ENCODE results near the gene FNDC5.

FNDC5 gene

GRCh38 chr1:32897082-32898049, 26.7 kb upstream of the FNDC5 start:
- no peak for DNase-seq

GRCh38 chr1:32896451-32896850, 25.7 kb upstream of the FNDC5 start:
- no peak for DNase-seq

GRCh38 chr1:32895325-32896215, 24.9 kb upstream of the FNDC5 start:
- no peak for DNase-seq

- DNase-seq, result no peak
These were observed 24.0 kb upstream of the FNDC5 start for GRCh38 chr1:32894681-32895080.

- DNase-seq, result no peak
These were observed 23.4 kb upstream of the FNDC5 start for GRCh38 chr1:32894019-32894600.

- peak; percentile 37 for DNase-seq
These were observed 22.7 kb upstream of the FNDC5 start for GRCh38 chr1:32893198-32894018.

GRCh38 chr1:32892368-32893197, 21.9 kb upstream of the FNDC5 start:
- peak; percentile 71 for DNase-seq

- DNase-seq, result no peak
These were observed 20.9 kb upstream of the FNDC5 start for GRCh38 chr1:32891630-32892029.

GRCh38 chr1:32891241-32891570, 20.5 kb upstream of the FNDC5 start:
- no peak for DNase-seq

- DNase-seq, result no peak
These were observed 20.0 kb upstream of the FNDC5 start for GRCh38 chr1:32890516-32891240.

- DNase-seq, result no peak
These were observed 19.1 kb upstream of the FNDC5 start for GRCh38 chr1:32889731-32890278.

GRCh38 chr1:32888677-32889420, 18.1 kb upstream of the FNDC5 start:
- DNase-seq, result no peak

GRCh38 chr1:32888134-32888533, 17.4 kb upstream of the FNDC5 start:
- no peak for DNase-seq

- no peak for DNase-seq
These were observed 16.9 kb upstream of the FNDC5 start for GRCh38 chr1:32887623-32888022.

- no peak for DNase-seq
These were observed 16.2 kb upstream of the FNDC5 start for GRCh38 chr1:32886828-32887414.

- DNase-seq, result peak; percentile 50
These were observed 15.5 kb upstream of the FNDC5 start, which contains the start of gene HPCA for GRCh38 chr1:32886004-32886827. Gene HPCA (plus strand): TSS chr1:32886491. CDS start chr1:32888899, 2,408 bp downstream.

GRCh38 chr1:32885676-32886003, 14.9 kb upstream of the FNDC5 start:
- DNase-seq, result no peak

- no peak for DNase-seq
These were observed 14.0 kb upstream of the FNDC5 start for GRCh38 chr1:32884726-32885125.

GRCh38 chr1:32884032-32884372, 13.3 kb upstream of the FNDC5 start:
- no peak for DNase-seq

Data from midbrain (tissue), 1 donor.